Measurements from ENCODE around the gene TGFBRAP1. TPM values are rescaled to one million over a fixed set of nuclear protein-coding genes. Genes with fewer than 3 reads are reported as not detected.
A peak's percentile ranks its signal among the peaks of the same experiment; 100 is the strongest.

Gene TGFBRAP1
- total RNA-seq, 1 donor from 2014 or later, result 13.7 TPM

GRCh38 chr2:105338020-105338385 lies 8.5 kb upstream of the TGFBRAP1 start:
- DNase-seq (ENCODE audit: low read depth), result no peak
- peak overlapping the region; percentile 82 for H3K4me3 ChIP-seq (ENCODE audit: low read depth, low read length)
- no peak for TF ChIP-seq CTCF (IDR thresholded peaks at IDR 0.05; ENCODE audit: insufficient read depth, low read length, severe bottlenecking)
- no peaks in the 10 kb centered on the region for H3K27me3 ChIP-seq (ENCODE audit: control insufficient read depth, insufficient read depth, low read length)
- peaks cover 8% of the 10 kb centered on the region for H3K36me3 ChIP-seq (ENCODE audit: control insufficient read depth, insufficient read depth, low read length)
- no peak for FAIRE-seq

- DNase-seq (ENCODE audit: low read depth) (peak; percentile 64), FAIRE-seq (no peak)
These were observed 7.8 kb upstream of the TGFBRAP1 start, which contains the start of gene C2orf49 for GRCh38 chr2:105337122-105338019. C2orf49 (plus strand) TSS chr2:105337540; CDS start chr2:105337588, 48 bp downstream.

GRCh38 chr2:105336786-105337121 lies 7.2 kb upstream of the TGFBRAP1 start:
- DNase-seq (ENCODE audit: low read depth), result no peak
- Histone ChIP-seq H3K4me3 (ENCODE audit: low read depth, low read length) (peak overlapping the region; percentile 82), H3K36me3 (ENCODE audit: control insufficient read depth, insufficient read depth, low read length) (peaks cover 5% of the 10 kb centered on the region), H3K27me3 (ENCODE audit: control insufficient read depth, insufficient read depth, low read length) (no peaks in the 10 kb centered on the region)
- no peak for FAIRE-seq
- no peak for TF ChIP-seq CTCF (IDR thresholded peaks at IDR 0.05; ENCODE audit: insufficient read depth, low read length, severe bottlenecking)

More at GRCh38 chr2:105337122-105338019, 7.8 kb upstream of the TGFBRAP1 start, which contains the start of gene C2orf49:
- peaks cover 5% of the 10 kb centered on the region for H3K36me3 ChIP-seq (ENCODE audit: control insufficient read depth, insufficient read depth, low read length)
- TF ChIP-seq CTCF (IDR thresholded peaks at IDR 0.05; ENCODE audit: insufficient read depth, low read length, severe bottlenecking), result no peak
- peak within 1 kb of the TSS; percentile 82 for H3K4me3 ChIP-seq (ENCODE audit: low read depth, low read length)
- no peaks in the 10 kb centered on the region for H3K27me3 ChIP-seq (ENCODE audit: control insufficient read depth, insufficient read depth, low read length)

GRCh38 chr2:105335469-105335868 lies 5.9 kb upstream of the TGFBRAP1 start:
- no peaks in the 10 kb centered on the region for H3K27me3 ChIP-seq (ENCODE audit: control insufficient read depth, insufficient read depth, low read length)
- TF ChIP-seq CTCF (IDR thresholded peaks at IDR 0.05; ENCODE audit: insufficient read depth, low read length, severe bottlenecking), result no peak
- FAIRE-seq (no peak), DNase-seq (ENCODE audit: low read depth) (no peak)
- peaks cover 1% of the 10 kb centered on the region for H3K36me3 ChIP-seq (ENCODE audit: control insufficient read depth, insufficient read depth, low read length)
- H3K4me3 ChIP-seq (ENCODE audit: low read depth, low read length), result no peak overlapping the region

- H3K27me3 ChIP-seq (ENCODE audit: control insufficient read depth, insufficient read depth, low read length), result no peaks in the 10 kb centered on the region
- no peak for TF ChIP-seq CTCF (IDR thresholded peaks at IDR 0.05; ENCODE audit: insufficient read depth, low read length, severe bottlenecking)
- DNase-seq (ENCODE audit: low read depth), result no peak
- no peak overlapping the region for H3K4me3 ChIP-seq (ENCODE audit: low read depth, low read length)
- FAIRE-seq, result no peak
- no peaks in the 10 kb centered on the region for H3K36me3 ChIP-seq (ENCODE audit: control insufficient read depth, insufficient read depth, low read length)
These were observed 4.7 kb upstream of the TGFBRAP1 start for GRCh38 chr2:105334211-105334610.

All from bronchial epithelial cell (primary cell).